Keratinocyte (primary cell): ENCODE results near the gene INPP5B.

ENCODE experiments used
- CTCF ChIP-seq, 3 experiments: IDR thresholded peaks in 1 of 3; conservative IDR thresholded peaks in 1 of 3; optimal IDR thresholded peaks in 1 of 3; 2 replicates in 2 of 3; 3 replicates in 1 of 3; pipeline versions ENCODE3 to v1.5.1; 2011; ENCODE audit warnings: low read length in 3 of 3, mild to moderate bottlenecking in 3 of 3, moderate library complexity in 2 of 3, control low read depth in 1 of 3, inconsistent platforms in 1 of 3; ENCODE audit not compliant: insufficient read depth in 2 of 3; ENCODE audit errors: extremely low read depth in 1 of 3
- EZH2 ChIP-seq: IDR thresholded peaks from one replicate; pipeline ENCODE4 v1.6.1; 2012; ENCODE audit warnings: inconsistent platforms, mild to moderate bottlenecking, low read length, moderate library complexity

GRCh38 chr1:37955685-37956084 is 8.8 kb upstream of the INPP5B start:
- TF ChIP-seq CTCF (optimal IDR thresholded peaks at IDR 0.05 in 1 of 3, IDR thresholded peaks at IDR 0.05 in 1 of 3, conservative IDR thresholded peaks at IDR 0.05 in 1 of 3; ENCODE audit: extremely low read depth in 1 of 3, insufficient read depth in 2 of 3, low read length in 3 of 3) (no peak), EZH2 (no peak)
